Endothelial cell of umbilical vein (primary cell): ENCODE data around the gene APH1A.

Source experiments
- TF ChIP-seq, protein P1 (sequence below), 2 donors: IDR thresholded peaks; 1 replicate in 1 of 2; 2 replicates in 1 of 2; pipeline ENCODE4 v1.5.1; 2011; ENCODE audit warnings: low read length in 2 of 2, mild to moderate bottlenecking in 2 of 2, moderate library complexity in 2 of 2, control low read depth in 1 of 2, inconsistent platforms in 1 of 2, low read depth in 1 of 2; ENCODE audit not compliant: insufficient read depth in 1 of 2; ENCODE audit errors: extremely low read depth in 1 of 2
- TF ChIP-seq, protein P2 (sequence below): IDR thresholded peaks from 2 replicates; pipeline ENCODE4 v1.6.1; 2011; ENCODE audit not compliant: insufficient read depth, insufficient read length

- TF ChIP-seq, protein P1, sequence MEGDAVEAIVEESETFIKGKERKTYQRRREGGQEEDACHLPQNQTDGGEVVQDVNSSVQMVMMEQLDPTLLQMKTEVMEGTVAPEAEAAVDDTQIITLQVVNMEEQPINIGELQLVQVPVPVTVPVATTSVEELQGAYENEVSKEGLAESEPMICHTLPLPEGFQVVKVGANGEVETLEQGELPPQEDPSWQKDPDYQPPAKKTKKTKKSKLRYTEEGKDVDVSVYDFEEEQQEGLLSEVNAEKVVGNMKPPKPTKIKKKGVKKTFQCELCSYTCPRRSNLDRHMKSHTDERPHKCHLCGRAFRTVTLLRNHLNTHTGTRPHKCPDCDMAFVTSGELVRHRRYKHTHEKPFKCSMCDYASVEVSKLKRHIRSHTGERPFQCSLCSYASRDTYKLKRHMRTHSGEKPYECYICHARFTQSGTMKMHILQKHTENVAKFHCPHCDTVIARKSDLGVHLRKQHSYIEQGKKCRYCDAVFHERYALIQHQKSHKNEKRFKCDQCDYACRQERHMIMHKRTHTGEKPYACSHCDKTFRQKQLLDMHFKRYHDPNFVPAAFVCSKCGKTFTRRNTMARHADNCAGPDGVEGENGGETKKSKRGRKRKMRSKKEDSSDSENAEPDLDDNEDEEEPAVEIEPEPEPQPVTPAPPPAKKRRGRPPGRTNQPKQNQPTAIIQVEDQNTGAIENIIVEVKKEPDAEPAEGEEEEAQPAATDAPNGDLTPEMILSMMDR (IDR thresholded peaks at IDR 0.05; ENCODE audit: extremely low read depth in 1 of 2, insufficient read depth in 1 of 2, low read depth in 1 of 2, low read length in 2 of 2) = peak; percentile 67 to 68
- TF ChIP-seq, protein P2, sequence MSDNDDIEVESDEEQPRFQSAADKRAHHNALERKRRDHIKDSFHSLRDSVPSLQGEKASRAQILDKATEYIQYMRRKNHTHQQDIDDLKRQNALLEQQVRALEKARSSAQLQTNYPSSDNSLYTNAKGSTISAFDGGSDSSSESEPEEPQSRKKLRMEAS = no peak
These were observed 12.5 kb upstream of the APH1A start for GRCh38 chr1:150281221-150281757.
